ENCODE measurements around the gene SPRTN.

The SPRTN gene

GRCh38 chr1:231338270-231339128, at the start of gene SPRTN:
Gene SPRTN, plus strand, starts transcription at chr1:231338293. Its CDS starts 91 bp downstream, at chr1:231338384.
- DNase-seq = no peak

DNA sequence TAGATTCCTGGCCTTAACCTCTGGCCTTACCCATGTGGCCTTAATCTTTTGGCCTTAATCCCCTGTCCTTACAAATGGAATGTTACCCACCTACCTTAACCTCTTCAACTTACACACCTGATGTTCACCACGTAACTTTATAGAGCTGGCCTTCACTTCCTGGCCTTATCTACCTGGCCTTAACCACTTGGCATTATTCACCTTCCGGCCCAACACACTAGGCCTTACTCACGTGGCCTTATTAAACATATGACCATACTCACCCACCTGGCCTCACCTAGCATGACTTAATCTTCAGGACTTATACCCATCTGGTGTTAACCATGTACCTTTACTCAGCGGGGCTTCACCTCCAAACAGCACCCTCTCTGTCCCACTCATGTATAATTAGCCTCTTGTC, 42.2 kb upstream of the SPRTN start:
- DNase-seq = no peak

DNA sequence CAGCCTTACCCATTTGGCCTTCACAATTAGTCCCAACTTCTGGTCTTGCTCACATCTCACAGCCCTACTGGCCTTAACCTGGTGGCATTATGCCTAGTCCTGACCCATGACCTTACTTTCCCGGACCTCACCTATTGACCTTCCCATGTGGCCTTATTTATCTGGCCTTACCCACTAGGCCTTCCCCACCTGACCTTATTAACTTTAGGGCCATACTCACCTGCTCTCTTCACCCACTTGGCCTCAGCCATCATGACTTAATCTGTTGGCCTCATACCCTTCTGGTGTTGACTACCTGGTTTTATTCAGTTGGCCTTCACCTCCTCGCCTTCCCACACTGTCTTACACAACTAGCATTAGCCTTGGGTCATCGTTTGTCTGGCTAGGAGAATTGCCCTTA, 36.1 kb upstream of the SPRTN start:
- no peak for DNase-seq

- no peak for DNase-seq
Observed at GRCh38 chr1:231310391-231310934, 27.6 kb upstream of the SPRTN start.

- no peak for DNase-seq
Observed at GRCh38 chr1:231311720-231312431, 26.2 kb upstream of the SPRTN start.

GRCh38 chr1:231312432-231312788, 25.7 kb upstream of the SPRTN start:
- no peak for DNase-seq

GRCh38 chr1:231313661-231314060, 24.4 kb upstream of the SPRTN start:
- no peak for DNase-seq

DNA sequence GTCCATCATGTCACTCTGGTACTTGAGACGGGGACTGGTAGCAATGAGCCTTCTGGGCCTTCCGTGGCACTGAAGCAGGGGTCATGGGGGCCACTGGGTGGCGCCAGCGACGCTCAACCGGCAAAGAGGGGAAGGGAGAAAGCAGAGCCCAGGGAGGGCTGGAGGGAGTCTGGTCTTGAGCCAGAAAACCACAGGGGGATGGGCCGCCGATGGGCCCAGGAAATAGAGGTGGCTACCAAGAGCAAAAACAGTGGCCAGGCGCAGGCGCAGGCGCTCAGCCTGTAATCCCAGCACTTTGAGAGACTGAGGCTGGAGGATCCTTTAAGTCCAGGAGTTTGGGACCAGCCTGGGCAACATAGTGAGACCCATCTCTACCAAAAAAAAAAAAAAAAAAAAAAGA, 22.2 kb upstream of the SPRTN start:
- no peak for DNase-seq

- no peak for DNase-seq
Observed at GRCh38 chr1:231317306-231318014, 20.6 kb upstream of the SPRTN start.

DNA sequence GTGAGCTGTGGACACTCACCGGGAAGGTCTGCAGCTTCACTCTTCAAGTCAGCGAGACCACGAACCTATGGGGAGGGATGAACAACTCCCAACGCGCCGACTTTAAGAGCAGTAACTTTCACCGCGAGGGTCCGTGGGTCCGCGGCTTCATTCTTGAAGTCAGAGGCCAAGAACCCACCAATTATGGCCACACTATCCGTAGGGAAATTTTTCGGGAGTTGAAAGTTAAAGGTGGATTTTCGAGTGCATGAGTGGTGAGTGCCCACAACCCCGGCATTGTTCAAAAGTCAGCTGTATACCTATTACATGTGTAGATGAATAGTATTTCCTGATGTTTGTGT, 20.1 kb upstream of the SPRTN start:
- no peak for DNase-seq

- no peak for DNase-seq
Observed at GRCh38 chr1:231318568-231318967, 19.5 kb upstream of the SPRTN start.

DNA sequence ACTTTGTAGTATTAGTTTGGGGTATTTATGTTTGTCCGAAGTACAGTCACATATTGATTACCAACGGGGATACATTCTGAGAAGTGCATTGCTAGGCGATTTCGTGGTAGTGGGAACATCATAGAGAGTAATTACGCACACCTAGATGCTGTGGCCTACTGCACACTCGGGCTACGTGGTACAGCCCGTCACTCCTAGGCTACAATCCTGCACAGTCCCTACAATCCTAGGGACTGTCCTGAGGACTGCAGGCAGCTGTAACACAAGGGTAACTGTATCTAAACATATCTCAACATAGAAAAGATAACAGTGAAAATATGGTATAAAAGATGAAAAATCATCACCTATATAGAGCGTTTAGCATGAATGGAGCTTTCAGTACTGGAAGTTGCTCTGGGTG, 19.0 kb upstream of the SPRTN start:
- no peak for DNase-seq

DNA sequence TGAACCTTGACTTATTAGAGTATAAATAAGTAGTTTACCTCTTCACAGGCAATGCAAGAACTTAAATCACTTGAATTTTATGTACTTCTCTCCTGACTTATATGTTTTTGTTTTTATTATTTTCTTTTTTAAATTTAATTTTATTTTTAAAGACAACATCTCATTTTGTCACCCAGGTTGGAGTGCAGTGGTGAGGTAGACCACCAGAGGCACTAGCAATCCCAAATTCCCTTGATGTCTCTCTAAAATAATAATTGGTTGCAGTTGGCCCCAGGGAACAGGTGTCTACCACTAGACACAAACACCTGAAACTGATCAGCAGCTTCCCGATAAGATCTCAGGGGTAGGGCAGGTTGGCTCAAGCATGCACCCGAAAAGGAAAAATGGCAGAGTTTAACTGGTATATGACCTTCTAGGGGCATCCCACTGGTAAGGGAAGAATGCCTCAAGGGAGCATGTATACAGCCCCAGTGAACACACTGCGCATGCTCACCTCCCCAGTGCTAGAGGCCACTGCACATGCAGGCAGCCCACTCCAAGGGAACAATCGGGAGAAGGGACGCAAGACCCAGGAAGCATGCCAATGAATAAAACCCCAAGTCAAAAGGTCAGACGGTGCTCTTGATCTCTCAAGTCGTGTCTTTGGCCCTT, 15.1 kb upstream of the SPRTN start:
- DNase-seq = no peak

- no peak for DNase-seq
Observed at GRCh38 chr1:231324660-231325059, 13.4 kb upstream of the SPRTN start.

GRCh38 chr1:231326248-231326647, 11.8 kb upstream of the SPRTN start:
- no peak for DNase-seq

GRCh38 chr1:231327617-231328016, 10.5 kb upstream of the SPRTN start:
- no peak for DNase-seq

DNA sequence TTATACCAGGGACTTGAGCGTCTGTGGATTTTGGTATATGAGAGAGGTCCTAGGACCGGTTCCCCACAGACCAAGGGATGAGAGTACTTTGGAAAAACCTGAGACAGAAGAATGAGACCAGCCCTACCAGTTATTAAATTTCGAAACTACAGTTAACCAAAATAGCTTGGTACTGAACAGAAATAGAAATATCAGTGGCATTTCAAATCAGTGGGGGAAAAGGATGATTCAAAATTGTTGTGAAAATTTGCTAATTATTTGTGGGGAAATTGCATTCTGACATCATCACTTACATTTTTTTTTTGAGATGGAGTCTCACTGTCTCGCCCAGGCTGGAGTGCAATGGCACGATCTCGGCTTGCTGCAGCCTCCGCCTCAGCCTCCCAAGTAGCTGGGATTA, 8.6 kb upstream of the SPRTN start:
- DNase-seq = no peak

- DNase-seq = no peak
Observed at GRCh38 chr1:231332761-231333160, 5.3 kb upstream of the SPRTN start.

GRCh38 chr1:231334079-231334666, 3.9 kb upstream of the SPRTN start:
- no peak for DNase-seq

DNA sequence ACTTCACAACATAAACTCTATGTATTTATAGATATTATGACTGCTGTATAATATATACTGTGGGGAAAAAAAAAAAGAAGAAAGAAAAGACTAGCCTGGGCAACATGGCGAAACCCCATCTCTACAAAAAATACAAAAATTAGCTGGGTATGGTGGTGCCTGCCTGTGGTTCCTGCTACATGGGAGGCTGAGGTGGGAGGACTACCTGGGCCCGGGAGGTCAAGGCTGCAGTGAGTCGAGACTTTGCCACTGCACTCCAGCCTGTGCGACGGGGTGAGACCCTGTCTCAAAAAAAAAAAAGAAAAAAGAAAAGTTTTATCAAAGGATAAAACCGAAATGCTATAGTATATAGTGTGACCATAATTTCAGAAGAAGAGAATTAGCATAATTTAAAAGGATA, 3.1 kb upstream of the SPRTN start:
- DNase-seq = no peak

DNA sequence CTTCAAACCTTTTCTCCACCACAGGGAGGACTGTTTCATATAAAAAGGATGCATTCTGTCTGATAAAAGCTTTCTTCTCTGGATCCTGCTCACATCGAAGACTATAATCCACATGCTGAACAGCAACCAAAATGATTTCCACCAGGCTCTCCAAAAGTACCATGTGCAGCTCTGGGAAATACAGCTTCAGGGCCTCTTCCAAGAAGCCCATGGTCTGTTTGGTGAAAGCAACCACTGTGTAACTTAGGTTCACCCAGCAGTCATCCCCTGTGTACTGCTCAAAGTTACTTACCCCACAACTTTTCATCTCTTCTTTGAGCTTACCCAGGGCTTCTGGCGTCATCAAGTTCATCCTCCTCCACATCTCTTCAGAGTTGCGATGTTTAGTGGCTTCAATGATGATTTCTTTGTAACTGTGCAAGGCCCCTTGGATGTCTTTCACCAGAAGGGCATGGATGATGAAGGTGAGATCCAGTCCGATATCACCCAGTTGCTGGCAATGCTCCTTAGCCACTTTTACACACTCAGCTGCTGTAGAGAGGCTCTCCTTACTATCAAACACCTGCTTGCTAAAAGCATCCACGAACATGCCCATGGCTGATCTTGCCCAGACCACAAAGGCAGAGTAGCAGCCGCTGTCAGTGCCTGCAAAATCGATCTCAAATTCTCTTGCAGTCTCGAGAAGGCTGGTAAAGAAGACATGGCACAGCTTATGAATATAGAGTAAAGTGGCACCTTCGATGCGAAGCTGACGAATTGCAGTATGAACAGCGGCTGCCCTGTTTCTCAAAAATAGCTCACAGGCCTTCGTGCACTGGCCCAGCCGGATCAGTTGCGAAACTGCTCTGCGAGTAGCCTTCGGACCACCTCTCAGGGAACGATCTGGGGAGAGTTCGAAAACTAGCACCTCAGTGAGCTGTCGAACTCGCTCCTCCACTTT, 2.2 kb upstream of the SPRTN start:
- DNase-seq = no peak

All from right forelimb (tissue), 1 donor.